Psoas muscle (tissue), 8 donors: Measurements from ENCODE around the gene SUMF1. TPM values are rescaled to one million over a fixed set of nuclear protein-coding genes. Genes with fewer than 3 reads are reported as not detected.

Experiments
- ATAC-seq, 4 donors: fragments of 200-7000 bp; cut with Tn5 transposase; one replicate each; pipeline ENCODE4 v1.9.1; 2020; ENCODE audit warnings: moderate library complexity in 3 of 4, mild to moderate bottlenecking in 2 of 4
- DNase-seq, 2 donors: peaks; one replicate each; pipeline ENCODE4 v3.0.0-alpha.2; 2020
- H3K27ac ChIP-seq: fragments of 200-600 bp; one replicate; pipeline ENCODE4 v1.8.0; 2022
- H3K27me3 ChIP-seq, 3 donors: fragments of 200-600 bp in 1 of 3; one replicate each; pipeline versions ENCODE4 v1.6.1 to v1.8.0; 2013 to 2022; ENCODE audit warnings: low read length in 2 of 3, mild to moderate bottlenecking in 2 of 3, moderate library complexity in 1 of 3; ENCODE audit not compliant: insufficient read depth in 3 of 3
- H3K36me3 ChIP-seq, 2 donors: fragments of 200-600 bp in 1 of 2; one replicate each; pipeline versions ENCODE4 v1.6.1 to v1.8.0; 2013 to 2022; ENCODE audit warnings: low read depth in 1 of 2, mild to moderate bottlenecking in 1 of 2, moderate library complexity in 1 of 2; ENCODE audit not compliant: insufficient read depth in 1 of 2
- H3K4me1 ChIP-seq: fragments of 200-600 bp; one replicate; pipeline ENCODE4 v1.8.0; 2022
- H3K4me3 ChIP-seq: fragments of 200-600 bp; one replicate; pipeline ENCODE4 v1.8.0; 2022; ENCODE audit warnings: mild to moderate bottlenecking
- H3K9me3 ChIP-seq: fragments of 200-600 bp; one replicate; pipeline ENCODE4 v1.8.0; 2022
- CTCF ChIP-seq: fragments of 200-600 bp; IDR thresholded peaks from one replicate; pipeline ENCODE4 v1.8.0; 2022; ENCODE audit warnings: antibody characterized with exemption
- WGBS, 3 donors: extraction: QIAGEN DNeasy Blood & Tissue Kit; methylation state at CpG; one replicate each; pipeline versions ENCODE4 v1.1.6 to v1.1.7; 2013; 5-methylcytosine and 5-hydroxymethylcytosine counted together
- intact Hi-C, 2 donors: fragments of 100-400 bp; cut with DNase I; formaldehyde crosslinking; loops; one replicate each; pipeline versions ENCODE4 v1.11.0 to v1.14.2; 2022
- polyA plus RNA-seq, 3 donors: library from polyadenylated mRNA; stranded (reverse); fragments of 200-250 nt; gene quantifications; one replicate each; pipeline ENCODE4 v1.2.3, GENCODE V29; 2013
- total RNA-seq, 4 donors: library from RNA; stranded (reverse); fragmentation: NEBNext Ultra II Directional in 2 of 4; extraction: Animal tissue kit (Norgen Biotek cat#: 25700) in 2 of 4; gene quantifications; one replicate each; pipeline versions ENCODE4 v1.2.1 to v1.2.4, GENCODE V29; 2021 to 2023
- donor health status: healthy with polysubstance abuse.
- donor health status: DM: no; HTN: no; CAD: no; lungs with moderate emphysema.
- donor health status: Bipolar disorder and iron deficiency.
- donor health status: healthy.
- donor health status: DM: yes; HTN: yes; CAD: no.
- donor health status: DM: no; HTN: no; CAD: no.
- donor health status: DM: no; HTN: no; CAD: no.
- donor health status: DM: yes; HTN: yes; CAD: no.

Gene SUMF1
- total and polyA plus RNA-seq, 7 donors, result 3.0 to 7.6 (median 5.0) TPM

DNA sequence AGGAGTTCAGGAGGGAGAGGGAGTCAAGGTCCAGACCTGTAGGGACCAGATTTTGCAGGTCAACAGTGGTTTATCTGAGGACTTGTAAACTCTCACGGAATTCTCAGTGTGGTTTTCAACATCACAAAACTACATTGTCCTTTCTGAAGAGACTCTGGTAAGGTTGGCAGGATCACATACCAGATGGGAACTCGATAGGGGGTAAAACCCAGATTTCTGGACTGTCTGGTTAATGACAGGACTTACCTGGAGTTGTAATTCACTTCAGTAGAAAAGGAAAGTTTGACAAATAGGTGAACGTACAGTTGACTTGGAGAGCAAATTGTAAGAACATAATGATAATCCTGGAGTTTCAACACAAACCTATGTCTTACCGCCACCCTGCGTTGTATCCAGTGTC lies 31.4 kb upstream of the SUMF1 start:
- DNase-seq (no peak), ATAC-seq (no peak)
- H3K4me3 ChIP-seq, result no peak overlapping the region
- H3K27ac ChIP-seq, result no peak overlapping the region
- H3K36me3 ChIP-seq, result peaks cover 0 to 5% of the 10 kb centered on the region in 2 donors
- intact Hi-C loops, result loop anchor here (10.0 kb wide), 1 partner anchor 144 kb away; no protein-coding TSS in a partner anchor
- peaks cover 3% of the 10 kb centered on the region for H3K4me1 ChIP-seq
- no peaks in the 10 kb centered on the region for H3K27me3 ChIP-seq
- TF ChIP-seq CTCF, result no peak
- H3K9me3 ChIP-seq, result no peaks in the 10 kb centered on the region
- 79 to 87% (median 79%) methylated on average over 5 of the region's 5 CpGs for WGBS, 3 donors

- no peak overlapping the region for H3K4me3 ChIP-seq
- intact Hi-C loops, result loop anchor here (10.0 kb wide), 1 partner anchor 143 kb away; no protein-coding TSS in a partner anchor
- peaks cover 0 to 5% of the 10 kb centered on the region in 2 donors for H3K36me3 ChIP-seq
- 42 to 59% (median 54%) methylated on average over 1 of the region's 1 CpG for WGBS, 3 donors
- H3K4me1 ChIP-seq, result peaks cover 3% of the 10 kb centered on the region
- no peak overlapping the region for H3K27ac ChIP-seq
- H3K9me3 ChIP-seq, result no peaks in the 10 kb centered on the region
- no peak for TF ChIP-seq CTCF
- ATAC-seq (no peak), DNase-seq (no peak)
- H3K27me3 ChIP-seq, result no peaks in the 10 kb centered on the region
Observed at GRCh38 chr3:4497843-4498324, 30.8 kb upstream of the SUMF1 start.

DNA sequence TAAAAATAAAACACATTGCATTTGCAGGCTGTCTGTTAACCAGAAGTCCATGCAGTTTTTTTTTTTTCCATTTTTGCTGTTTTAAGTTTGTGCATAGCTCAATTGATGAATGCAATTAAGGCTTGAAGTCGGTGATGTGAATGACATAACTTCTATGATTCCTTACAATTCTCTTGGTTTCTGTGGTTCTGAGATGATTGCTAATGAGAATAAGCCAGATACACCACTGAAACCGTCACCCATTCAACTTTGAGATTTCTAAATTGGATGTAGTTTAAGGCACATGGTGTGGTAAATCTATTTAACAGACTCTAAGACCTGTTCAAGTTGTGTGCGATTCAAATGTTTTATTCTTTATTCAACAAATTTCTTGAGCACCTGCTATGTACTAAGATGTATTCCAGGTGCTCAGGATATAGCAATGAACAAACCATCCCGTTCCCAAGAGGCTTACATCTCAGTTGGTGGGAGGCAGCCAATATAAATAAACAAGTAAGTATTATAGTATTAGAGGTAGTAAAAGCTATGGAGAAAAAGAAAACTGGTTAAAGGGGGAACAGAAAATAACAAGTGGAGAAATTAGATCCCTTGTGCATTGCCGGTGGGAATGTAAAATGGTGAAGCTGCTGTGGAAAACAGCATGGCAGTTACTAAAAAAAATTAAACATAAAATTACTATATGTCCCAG lies 30.1 kb upstream of the SUMF1 start:
- Histone ChIP-seq H3K27me3 (no peaks in the 10 kb centered on the region), H3K4me3 (no peak overlapping the region), H3K27ac (no peak overlapping the region), H3K4me1 (peaks cover 4% of the 10 kb centered on the region), H3K9me3 (no peaks in the 10 kb centered on the region), H3K36me3 (peaks cover 0 to 5% of the 10 kb centered on the region in 2 donors)
- TF ChIP-seq CTCF, result no peak
- ATAC-seq (no peak), DNase-seq (no peak)
- 54 to 68% (median 54%) methylated on average over 5 of the region's 5 CpGs for WGBS, 3 donors
- intact Hi-C loops, result loop anchor here (10.0 kb wide), 1 partner anchor 142 kb away; no protein-coding TSS in a partner anchor

GRCh38 chr3:4496087-4496452 lies 29.0 kb upstream of the SUMF1 start:
- Histone ChIP-seq H3K27me3 (no peaks in the 10 kb centered on the region), H3K9me3 (no peaks in the 10 kb centered on the region), H3K4me1 (peaks cover 13% of the 10 kb centered on the region), H3K27ac (no peak overlapping the region), H3K4me3 (no peak overlapping the region), H3K36me3 (peaks cover 0 to under 1% of the 10 kb centered on the region in 2 donors)
- DNase-seq (no peak), ATAC-seq (no peak)
- intact Hi-C loops, result loop anchor here (10.0 kb wide), 1 partner anchor 141 kb away; no protein-coding TSS in a partner anchor
- no peak for TF ChIP-seq CTCF
- WGBS, 3 donors, result 67 to 75% (median 67%) methylated on average over 3 of the region's 3 CpGs
